HEK293 (cell line): ENCODE measurements around the gene TBC1D5.

Source experiments
- CTCF ChIA-PET: fragments of 350-600 bp; formaldehyde crosslinking; extraction: SDS; loops from one replicate; lab custom pipeline; 2021; ENCODE audit warnings: antibody characterized with exemption; lab: Yijun Ruan, JAX
- POLR2A ChIA-PET: fragments of 300-600 bp; formaldehyde crosslinking; extraction: SDS; loops from one replicate; lab custom pipeline; 2020; ENCODE audit warnings: antibody characterized with exemption, inconsistent platforms; lab: Yijun Ruan, JAX
- H3K27ac ChIP-seq: fragments of 200-500 bp; sonication (Bioruptor generic); 2 replicates; pipeline ENCODE4 v1.5.1; 2014; ENCODE audit warnings: low read depth, low read length, control low read depth, inconsistent platforms; ENCODE audit errors: extremely low read depth
- H3K36me3 ChIP-seq, 2 experiments: fragments of 200-500 bp in 1 of 2; sonication (Bioruptor generic) in 1 of 2; 1 replicate in 1 of 2; 2 replicates in 1 of 2; pipeline ENCODE4 v1.5.1; 2014 to 2017; ENCODE audit warnings: inconsistent platforms in 2 of 2, low read length in 2 of 2; ENCODE audit not compliant: control insufficient read depth in 2 of 2, insufficient read depth in 1 of 2
- H3K4me1 ChIP-seq: fragments of 200-500 bp; sonication (Bioruptor generic); 2 replicates; pipeline ENCODE4 v1.5.1; 2014; ENCODE audit warnings: mild to moderate bottlenecking, low read length, inconsistent platforms; ENCODE audit not compliant: control insufficient read depth, insufficient read depth
- H3K4me3 ChIP-seq: 2 replicates; pipeline ENCODE4 v1.5.1; 2011; ENCODE audit warnings: low read depth, mild to moderate bottlenecking, control low read depth, low read length, moderate library complexity
- H3K9me3 ChIP-seq: fragments of 200-500 bp; sonication (Bioruptor generic); 2 replicates; pipeline ENCODE4 v1.5.1; 2014; ENCODE audit warnings: low read depth, low read length, inconsistent platforms; ENCODE audit not compliant: control insufficient read depth, insufficient read depth
- CTCF ChIP-seq: fragments of 450-650 bp; formaldehyde crosslinking; IDR thresholded peaks from 2 replicates; pipeline ENCODE4 v1.5.1; 2016; ENCODE audit warnings: missing biosample characterization, missing genetic modification characterization
- GLIS1 ChIP-seq: fragments of 450-650 bp; formaldehyde crosslinking; IDR thresholded peaks from 2 replicates; pipeline ENCODE4 v1.5.1; 2016; ENCODE audit warnings: missing biosample characterization, missing genetic modification characterization
- MZF1 ChIP-seq: fragments of 450-650 bp; formaldehyde crosslinking; IDR thresholded peaks from 2 replicates; pipeline ENCODE4 v1.5.1; 2017; ENCODE audit warnings: missing biosample characterization, missing genetic modification characterization, borderline replicate concordance
- PRDM6 ChIP-seq: fragments of 450-650 bp; formaldehyde crosslinking; IDR thresholded peaks from 2 replicates; pipeline ENCODE4 v1.5.1; 2017; ENCODE audit warnings: missing biosample characterization, missing genetic modification characterization
- ZFP69B ChIP-seq: fragments of 450-650 bp; formaldehyde crosslinking; IDR thresholded peaks from 2 replicates; pipeline ENCODE4 v1.5.1; 2016; ENCODE audit warnings: missing biosample characterization, missing genetic modification characterization
- ZNF133 ChIP-seq: fragments of 450-650 bp; formaldehyde crosslinking; IDR thresholded peaks from 2 replicates; pipeline ENCODE4 v1.5.1; 2016; ENCODE audit warnings: missing biosample characterization, missing genetic modification characterization
- ZNF2 ChIP-seq: fragments of 450-650 bp; formaldehyde crosslinking; IDR thresholded peaks from 2 replicates; pipeline ENCODE4 v1.5.1; 2016; ENCODE audit warnings: missing biosample characterization, missing genetic modification characterization
- ZNF202 ChIP-seq: fragments of 450-650 bp; formaldehyde crosslinking; IDR thresholded peaks from 2 replicates; pipeline ENCODE4 v1.5.1; 2016; ENCODE audit warnings: missing biosample characterization, missing genetic modification characterization, borderline replicate concordance
- ZNF239 ChIP-seq: fragments of 450-650 bp; formaldehyde crosslinking; IDR thresholded peaks from 2 replicates; pipeline ENCODE4 v1.5.1; 2016; ENCODE audit warnings: missing biosample characterization, missing genetic modification characterization
- ZNF280D ChIP-seq: fragments of 450-650 bp; formaldehyde crosslinking; IDR thresholded peaks from 2 replicates; pipeline ENCODE4 v1.5.1; 2016; ENCODE audit warnings: missing biosample characterization, missing genetic modification characterization
- ZNF302 ChIP-seq: fragments of 450-650 bp; formaldehyde crosslinking; IDR thresholded peaks from 2 replicates; pipeline ENCODE4 v1.5.1; 2016; ENCODE audit warnings: missing biosample characterization, missing genetic modification characterization, low read depth
- ZNF416 ChIP-seq: fragments of 450-650 bp; formaldehyde crosslinking; IDR thresholded peaks from 2 replicates; pipeline ENCODE4 v1.5.1; 2016; ENCODE audit warnings: missing biosample characterization, missing genetic modification characterization
- ZNF423 ChIP-seq: fragments of 450-650 bp; formaldehyde crosslinking; IDR thresholded peaks from 2 replicates; pipeline ENCODE4 v1.5.1; 2016; ENCODE audit warnings: missing biosample characterization, missing genetic modification characterization
- ZNF544 ChIP-seq: fragments of 450-650 bp; formaldehyde crosslinking; IDR thresholded peaks from 2 replicates; pipeline ENCODE4 v1.5.0; 2017; ENCODE audit warnings: missing biosample characterization, missing genetic modification characterization
- ZNF548 ChIP-seq: fragments of 450-650 bp; formaldehyde crosslinking; IDR thresholded peaks from 2 replicates; pipeline ENCODE4 v1.5.1; 2016; ENCODE audit warnings: missing biosample characterization, missing genetic modification characterization
- ZNF561 ChIP-seq: fragments of 450-650 bp; IDR thresholded peaks from 2 replicates; pipeline ENCODE4 v1.5.1; 2018; ENCODE audit warnings: missing biosample characterization, missing genetic modification characterization, borderline replicate concordance
- ZNF585B ChIP-seq: fragments of 450-650 bp; formaldehyde crosslinking; IDR thresholded peaks from 2 replicates; pipeline ENCODE4 v1.5.1; 2016; ENCODE audit warnings: missing biosample characterization, missing genetic modification characterization
- ZNF621 ChIP-seq: fragments of 450-650 bp; formaldehyde crosslinking; IDR thresholded peaks from 2 replicates; pipeline ENCODE4 v1.5.1; 2017; ENCODE audit warnings: missing biosample characterization, missing genetic modification characterization
- ZNF623 ChIP-seq: fragments of 450-650 bp; formaldehyde crosslinking; IDR thresholded peaks from 2 replicates; pipeline ENCODE4 v1.5.1; 2016; ENCODE audit warnings: missing biosample characterization, missing genetic modification characterization
- ZNF626 ChIP-seq: fragments of 450-650 bp; sonication (Bioruptor Pico); formaldehyde crosslinking; IDR thresholded peaks from 2 replicates; pipeline ENCODE4 v1.5.1; 2018; ENCODE audit warnings: missing biosample characterization, missing genetic modification characterization, inconsistent platforms
- ZNF654 ChIP-seq: fragments of 450-650 bp; formaldehyde crosslinking; IDR thresholded peaks from 2 replicates; pipeline ENCODE4 v1.5.1; 2016; ENCODE audit warnings: low read depth, missing biosample characterization, missing genetic modification characterization
- ZNF660 ChIP-seq: fragments of 450-650 bp; IDR thresholded peaks from 2 replicates; pipeline ENCODE4 v1.5.1; 2018; ENCODE audit warnings: missing biosample characterization, mild to moderate bottlenecking, missing genetic modification characterization
- ZNF664 ChIP-seq: fragments of 450-650 bp; formaldehyde crosslinking; IDR thresholded peaks from 2 replicates; pipeline ENCODE4 v1.5.1; 2016; ENCODE audit warnings: missing biosample characterization, missing genetic modification characterization
- ZNF707 ChIP-seq: fragments of 450-650 bp; formaldehyde crosslinking; IDR thresholded peaks from 2 replicates; pipeline ENCODE4 v1.5.1; 2016; ENCODE audit warnings: missing biosample characterization, missing genetic modification characterization
- ZNF776 ChIP-seq: fragments of 450-650 bp; formaldehyde crosslinking; IDR thresholded peaks from 2 replicates; pipeline ENCODE4 v1.5.0; 2017; ENCODE audit warnings: missing biosample characterization, missing genetic modification characterization, borderline replicate concordance
- ZNF843 ChIP-seq: fragments of 450-650 bp; formaldehyde crosslinking; IDR thresholded peaks from 2 replicates; pipeline ENCODE4 v1.5.1; 2016; ENCODE audit warnings: missing biosample characterization, missing genetic modification characterization
- TF ChIP-seq, protein P1 (sequence below): fragments of 450-650 bp; formaldehyde crosslinking; IDR thresholded peaks from 2 replicates; pipeline ENCODE4 v1.5.1; 2016; ENCODE audit warnings: missing biosample characterization, missing genetic modification characterization

Gene TBC1D5

GRCh38 chr3:17234382-17234781, 508.0 kb downstream of the TBC1D5 start:
- H3K9me3 ChIP-seq: no peaks in the 10 kb centered on the region
- H3K36me3 ChIP-seq: no peaks in the 10 kb centered on the region
- no peak overlapping the region for H3K4me3 ChIP-seq
- H3K27ac ChIP-seq: no peak overlapping the region
- no peak for TF ChIP-seq ZNF843
- no peak for TF ChIP-seq ZNF707
- no peak for TF ChIP-seq ZNF585B (tag by site-specific recombination)
- no peak for TF ChIP-seq ZNF416 (tag by site-specific recombination)
- TF ChIP-seq ZNF623 (tag by site-specific recombination): no peak
- no peak for TF ChIP-seq ZNF423 (tag by site-specific recombination)
- H3K4me1 ChIP-seq: no peaks in the 10 kb centered on the region
- POLR2A ChIA-PET: no interaction called here
- CTCF ChIA-PET: interaction anchor here (0.6 to 4.1 kb wide), 3 partner anchors 405 to 633 kb away, joined by 9 to 59 read pairs (median 16); no protein-coding TSS in a partner anchor

DNA sequence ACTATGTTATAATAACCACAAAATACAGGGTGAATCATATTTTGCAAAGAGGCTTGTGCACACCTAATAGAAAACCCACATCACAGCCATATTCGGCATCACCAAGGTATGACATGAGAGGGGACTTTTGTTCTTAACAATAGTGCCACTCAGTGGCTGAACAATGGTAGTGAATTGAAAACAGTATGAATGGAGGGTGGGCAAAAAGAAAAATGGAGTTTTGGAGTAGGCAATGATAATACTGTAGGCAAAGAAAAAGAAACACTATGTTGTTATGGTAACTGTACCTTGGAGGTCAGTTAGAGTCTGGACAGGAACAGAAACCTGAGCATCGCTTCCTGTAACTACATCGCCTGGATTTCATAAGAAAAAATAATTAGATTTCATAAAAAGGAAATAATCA, 509.0 kb downstream of the TBC1D5 start:
- POLR2A ChIA-PET: no interaction called here
- Histone ChIP-seq H3K4me1 (no peaks in the 10 kb centered on the region), H3K9me3 (no peaks in the 10 kb centered on the region), H3K27ac (no peak overlapping the region), H3K4me3 (no peak overlapping the region), H3K36me3 (no peaks in the 10 kb centered on the region)
- CTCF ChIA-PET: interaction anchor here (0.6 to 4.1 kb wide), 10 partner anchors 8 to 1357 kb away, joined by 3 to 59 read pairs (median 3); no protein-coding TSS in a partner anchor
- TF ChIP-seq ZNF2 (peak; percentile 62; the same call in 1 of the 2 replicates), ZNF654 (tag by site-specific recombination) (peak; percentile 92), ZNF280D (tag by site-specific recombination) (no peak), MZF1 (tag by site-specific recombination) (no peak), ZNF660 (tag by site-specific recombination) (0 out of 2 replicates have a peak, but pooled peaks have one; percentile 58), GLIS1 (no peak), ZNF416 (tag by site-specific recombination) (no peak), ZNF664 (tag by site-specific recombination) (no peak), ZNF776 (tag by site-specific recombination) (no peak), CTCF (tag by site-specific recombination) (peak; percentile 61), ZFP69B (tag by site-specific recombination) (no peak), ZNF561 (tag by site-specific recombination) (no peak), ZNF302 (no peak), PRDM6 (no peak), ZNF133 (tag by site-specific recombination) (no peak), ZNF621 (tag by site-specific recombination) (no peak), ZNF239 (tag by site-specific recombination) (no peak), ZNF202 (tag by site-specific recombination) (no peak), ZNF544 (no peak), ZNF548 (no peak), ZNF626 (tag by site-specific recombination) (no peak)
- TF ChIP-seq, protein P1, sequence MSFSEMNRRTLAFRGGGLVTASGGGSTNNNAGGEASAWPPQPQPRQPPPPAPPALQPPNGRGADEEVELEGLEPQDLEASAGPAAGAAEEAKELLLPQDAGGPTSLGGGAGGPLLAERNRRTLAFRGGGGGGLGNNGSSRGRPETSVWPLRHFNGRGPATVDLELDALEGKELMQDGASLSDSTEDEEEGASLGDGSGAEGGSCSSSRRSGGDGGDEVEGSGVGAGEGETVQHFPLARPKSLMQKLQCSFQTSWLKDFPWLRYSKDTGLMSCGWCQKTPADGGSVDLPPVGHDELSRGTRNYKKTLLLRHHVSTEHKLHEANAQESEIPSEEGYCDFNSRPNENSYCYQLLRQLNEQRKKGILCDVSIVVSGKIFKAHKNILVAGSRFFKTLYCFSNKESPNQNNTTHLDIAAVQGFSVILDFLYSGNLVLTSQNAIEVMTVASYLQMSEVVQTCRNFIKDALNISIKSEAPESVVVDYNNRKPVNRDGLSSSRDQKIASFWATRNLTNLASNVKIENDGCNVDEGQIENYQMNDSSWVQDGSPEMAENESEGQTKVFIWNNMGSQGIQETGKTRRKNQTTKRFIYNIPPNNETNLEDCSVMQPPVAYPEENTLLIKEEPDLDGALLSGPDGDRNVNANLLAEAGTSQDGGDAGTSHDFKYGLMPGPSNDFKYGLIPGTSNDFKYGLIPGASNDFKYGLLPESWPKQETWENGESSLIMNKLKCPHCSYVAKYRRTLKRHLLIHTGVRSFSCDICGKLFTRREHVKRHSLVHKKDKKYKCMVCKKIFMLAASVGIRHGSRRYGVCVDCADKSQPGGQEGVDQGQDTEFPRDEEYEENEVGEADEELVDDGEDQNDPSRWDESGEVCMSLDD: no peak
